NCI-H1092 treated with DMSO at 0.1 percent for 48 hours (cell line): Measurements from ENCODE around the gene OR6C6.
"Not testable (repeated sequence)": the region's sequence is repeated elsewhere in the genome, so short reads cannot be mapped to it uniquely, and the experiment has no call there.

Source experiments
- DNase-seq: peaks from one replicate; lab custom pipeline; 2025; lab: John Stamatoyannopoulos, UW

OR6C6 gene

GRCh38 chr12:55296469-55296868, at the start of gene OR6C6:
Gene OR6C6 (minus strand): TSS chr12:55296569. CDS start chr12:55295232, 1,337 bp downstream.
- no peak for DNase-seq

GRCh38 chr12:55336002-55336401, 39.6 kb upstream of the OR6C6 start:
- no peak for DNase-seq

DNA sequence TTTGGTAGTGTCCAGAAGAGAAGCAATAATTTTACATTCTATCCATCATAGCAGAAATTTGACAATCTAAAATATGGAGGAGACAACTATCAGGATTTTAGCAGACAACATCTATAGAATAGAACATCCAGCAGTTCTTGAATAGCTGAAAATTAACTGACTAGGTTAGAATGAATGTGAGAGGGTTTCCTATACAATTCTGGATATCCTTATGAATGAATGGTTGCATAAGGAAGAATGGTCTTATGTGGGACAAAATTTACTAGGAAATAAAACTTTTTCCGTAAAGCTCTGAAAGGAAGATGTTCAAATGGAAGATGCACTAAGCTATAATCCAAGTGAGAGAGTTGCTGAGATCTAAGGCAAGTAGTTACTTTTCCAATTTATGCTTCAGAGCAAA, 34.1 kb upstream of the OR6C6 start, which contains the start of gene OR6C3:
TSS of gene OR6C3 (plus strand) at position 301 of the 400 bp plus-strand sequence. CDS start 955 bp downstream, outside the sequence.
- no peak for DNase-seq

DNA sequence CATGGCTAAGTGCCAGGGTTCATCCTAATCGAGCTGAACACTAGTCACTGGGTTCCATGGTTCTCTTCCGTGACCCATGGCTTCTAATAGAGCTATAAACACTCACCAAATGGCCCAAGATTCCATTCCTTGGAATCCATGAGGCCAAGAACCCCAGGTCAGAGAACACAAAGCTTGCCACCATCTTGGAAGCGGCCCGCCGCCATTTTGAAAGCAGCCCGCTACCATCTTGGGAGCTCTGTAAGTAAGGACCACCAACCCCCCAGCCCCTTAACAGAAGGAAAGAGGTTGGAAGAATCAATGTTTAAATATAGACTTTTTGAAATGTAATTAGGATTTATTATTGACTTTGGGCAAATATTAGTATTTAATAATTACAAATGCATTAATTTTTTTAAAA, 29.4 kb upstream of the OR6C6 start:
- not testable (repeated sequence) for DNase-seq

DNA sequence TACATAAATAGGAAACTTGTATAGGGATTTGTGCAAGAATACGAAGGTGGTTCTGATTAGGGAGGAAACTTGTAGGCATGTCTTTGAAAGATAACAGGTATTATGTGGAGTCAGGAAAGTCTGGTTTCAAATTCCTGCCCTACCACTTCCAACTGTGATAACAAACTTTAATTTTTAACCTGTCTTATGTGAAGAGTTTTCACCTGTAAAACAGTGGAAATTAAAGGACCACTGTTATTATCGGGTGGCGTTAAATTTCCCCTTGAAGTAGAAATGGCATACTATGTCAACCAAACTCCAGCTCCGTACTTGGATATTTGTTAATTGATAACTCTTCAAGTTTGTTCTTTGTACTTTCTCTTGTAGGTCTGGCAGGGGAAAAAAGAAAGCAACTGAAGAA, 23.8 kb upstream of the OR6C6 start:
- no peak for DNase-seq

- DNase-seq, result no peak
Observed at GRCh38 chr12:55314043-55314442, 17.7 kb upstream of the OR6C6 start, which contains the start of gene OR6C1. Gene OR6C1 (plus strand): TSS chr12:55314343. CDS start chr12:55320600, 6,257 bp downstream.

DNA sequence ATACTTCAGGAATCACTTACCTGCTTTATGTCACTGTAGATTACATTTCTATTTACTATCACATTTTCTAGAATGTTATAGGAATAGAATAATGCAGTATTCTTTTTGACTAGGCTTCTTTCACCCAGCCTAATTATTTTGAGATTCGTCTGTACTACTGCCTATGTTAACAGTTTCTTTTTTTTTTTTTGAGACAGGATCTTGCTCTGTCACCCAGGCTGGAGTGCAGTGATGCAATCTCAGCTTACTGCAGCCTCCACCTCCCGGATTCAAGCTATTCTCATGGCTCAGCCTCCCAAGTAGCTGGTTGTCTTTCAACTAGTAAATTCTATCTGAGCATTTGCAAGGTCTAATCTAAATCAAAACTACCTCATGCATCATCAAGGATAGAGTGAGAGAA, 6.4 kb downstream of the OR6C6 start:
- no peak for DNase-seq

DNA sequence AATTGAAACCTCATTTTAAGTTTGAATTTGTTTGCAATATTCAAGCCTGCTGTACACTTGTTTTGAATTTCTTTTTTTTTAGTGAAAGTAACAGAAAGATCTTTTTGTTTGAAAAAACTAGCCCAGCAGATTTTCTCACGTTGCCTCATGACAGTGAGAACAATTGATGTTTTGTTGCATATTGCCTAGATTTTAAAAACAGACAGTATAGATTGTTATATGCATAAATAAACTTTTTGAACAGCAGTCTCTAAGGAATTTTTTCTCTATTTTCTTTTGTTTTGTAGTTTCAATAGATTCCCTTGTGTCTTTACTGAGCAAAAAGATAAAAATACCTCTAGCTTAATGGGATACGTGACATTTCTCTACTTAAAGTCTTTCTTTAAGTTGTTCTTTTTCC, 15.4 kb downstream of the OR6C6 start:
- no peak for DNase-seq

DNA sequence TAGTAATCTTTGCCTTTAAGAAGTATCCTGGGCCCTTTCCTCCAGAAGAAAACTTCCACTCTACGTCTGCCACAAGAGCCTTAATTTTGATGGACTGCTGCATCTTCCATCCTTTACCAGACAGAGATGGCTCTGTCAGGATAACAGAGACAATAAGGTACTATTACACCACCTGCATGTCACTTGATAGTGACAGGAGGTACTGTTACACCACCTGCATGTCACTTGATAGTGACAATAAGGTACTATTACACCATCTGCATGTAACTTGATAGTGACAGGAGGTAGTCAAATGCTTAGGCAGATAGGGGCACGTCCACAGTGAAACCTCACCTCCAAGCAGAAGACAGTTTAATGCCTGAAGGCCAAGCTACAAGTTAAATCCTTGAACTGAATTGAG, 38.1 kb downstream of the OR6C6 start:
- no peak for DNase-seq

- no peak for DNase-seq
Observed at GRCh38 chr12:55256831-55257230, 39.5 kb downstream of the OR6C6 start.

- no peak for DNase-seq
Observed at GRCh38 chr12:55253281-55253680, 43.1 kb downstream of the OR6C6 start.

- no peak for DNase-seq
Observed at GRCh38 chr12:55250944-55251343, 45.4 kb downstream of the OR6C6 start.

DNA sequence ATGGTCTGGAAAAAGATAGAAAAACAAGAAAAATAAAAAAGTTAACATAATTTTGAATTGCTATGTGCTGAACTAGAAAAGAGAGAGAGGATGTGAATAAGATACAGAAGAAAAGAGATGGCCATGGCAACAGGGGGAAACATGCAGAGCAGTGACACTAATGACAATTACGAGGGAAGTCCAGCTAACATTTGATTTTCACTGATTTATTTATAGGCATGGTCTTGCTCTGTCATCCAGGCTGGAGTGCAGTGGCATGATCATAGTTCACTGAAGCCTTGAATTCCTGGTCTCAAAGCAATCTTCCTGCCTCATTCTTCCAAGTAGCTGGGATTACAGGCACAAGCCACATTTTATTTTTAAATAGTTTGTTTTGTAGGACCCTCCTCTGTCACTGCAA, 50.2 kb downstream of the OR6C6 start:
- no peak for DNase-seq

GRCh38 chr12:55244309-55244708, 52.1 kb downstream of the OR6C6 start, which contains the start of gene OR6C74:
Gene OR6C74 (plus strand): TSS chr12:55244609. CDS start chr12:55247288, 2,679 bp downstream.
- no peak for DNase-seq
